ENCODE results near the gene GLIS2.
"Not testable (repeated sequence)": the region's sequence is repeated elsewhere in the genome, so short reads cannot be mapped to it uniquely, and the experiment has no call there.

GLIS2 gene

GRCh38 chr16:4338712-4339299 lies 22.9 kb downstream of the GLIS2 start:
- TF ChIP-seq, protein P1, sequence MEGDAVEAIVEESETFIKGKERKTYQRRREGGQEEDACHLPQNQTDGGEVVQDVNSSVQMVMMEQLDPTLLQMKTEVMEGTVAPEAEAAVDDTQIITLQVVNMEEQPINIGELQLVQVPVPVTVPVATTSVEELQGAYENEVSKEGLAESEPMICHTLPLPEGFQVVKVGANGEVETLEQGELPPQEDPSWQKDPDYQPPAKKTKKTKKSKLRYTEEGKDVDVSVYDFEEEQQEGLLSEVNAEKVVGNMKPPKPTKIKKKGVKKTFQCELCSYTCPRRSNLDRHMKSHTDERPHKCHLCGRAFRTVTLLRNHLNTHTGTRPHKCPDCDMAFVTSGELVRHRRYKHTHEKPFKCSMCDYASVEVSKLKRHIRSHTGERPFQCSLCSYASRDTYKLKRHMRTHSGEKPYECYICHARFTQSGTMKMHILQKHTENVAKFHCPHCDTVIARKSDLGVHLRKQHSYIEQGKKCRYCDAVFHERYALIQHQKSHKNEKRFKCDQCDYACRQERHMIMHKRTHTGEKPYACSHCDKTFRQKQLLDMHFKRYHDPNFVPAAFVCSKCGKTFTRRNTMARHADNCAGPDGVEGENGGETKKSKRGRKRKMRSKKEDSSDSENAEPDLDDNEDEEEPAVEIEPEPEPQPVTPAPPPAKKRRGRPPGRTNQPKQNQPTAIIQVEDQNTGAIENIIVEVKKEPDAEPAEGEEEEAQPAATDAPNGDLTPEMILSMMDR (IDR thresholded peaks at IDR 0.05; ENCODE audit: insufficient read depth, missing control alignments) = no peak
- FAIRE-seq (no peak), DNase-seq (ENCODE audit: insufficient read length, low spot score) (no peak)

- FAIRE-seq (no peak), DNase-seq (ENCODE audit: insufficient read length, low spot score) (no peak)
- TF ChIP-seq, protein P1 (IDR thresholded peaks at IDR 0.05; ENCODE audit: insufficient read depth, missing control alignments) = no peak
Observed at GRCh38 chr16:4339455-4339854, 23.6 kb downstream of the GLIS2 start.

DNA sequence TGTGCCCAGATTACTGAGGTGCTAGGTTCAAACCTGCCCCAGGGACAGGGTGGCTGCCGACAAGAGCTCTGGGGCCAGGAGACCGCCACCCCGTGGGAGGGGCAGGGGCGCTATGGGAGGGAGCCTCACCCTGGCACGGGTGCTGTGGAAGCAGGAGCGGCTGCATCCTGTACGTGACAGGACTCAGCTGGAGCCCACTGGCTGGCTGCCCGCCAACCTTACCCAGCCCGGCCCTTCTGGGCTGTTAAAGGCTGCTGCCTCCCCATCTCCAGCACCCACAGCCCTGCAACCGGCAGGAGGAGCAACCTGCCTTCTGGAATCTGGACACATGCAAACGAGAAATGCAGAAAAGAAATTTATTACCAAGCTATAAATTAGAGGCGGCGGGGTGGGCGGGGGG lies 24.0 kb downstream of the GLIS2 start:
- FAIRE-seq = no peak

GRCh38 chr16:4340443-4340842 lies 24.6 kb downstream of the GLIS2 start:
- FAIRE-seq (no peak), DNase-seq (ENCODE audit: insufficient read length, low spot score) (no peak)
- TF ChIP-seq, protein P1 (IDR thresholded peaks at IDR 0.05; ENCODE audit: insufficient read depth, missing control alignments) = no peak

More for the DNA sequence above, 24.0 kb downstream of the GLIS2 start:
- TF ChIP-seq, protein P1 (IDR thresholded peaks at IDR 0.05; ENCODE audit: insufficient read depth, missing control alignments) = no peak
- no peak for DNase-seq (ENCODE audit: insufficient read length, low spot score)

GRCh38 chr16:4341250-4341649 lies 25.4 kb downstream of the GLIS2 start:
- DNase-seq (ENCODE audit: insufficient read length, low spot score) (no peak), FAIRE-seq (no peak)
- TF ChIP-seq, protein P1 (IDR thresholded peaks at IDR 0.05; ENCODE audit: insufficient read depth, missing control alignments) = no peak

GRCh38 chr16:4342866-4343744 lies 27.2 kb downstream of the GLIS2 start:
- FAIRE-seq (no peak), DNase-seq (ENCODE audit: insufficient read length, low spot score) (no peak)
- TF ChIP-seq, protein P1 (IDR thresholded peaks at IDR 0.05; ENCODE audit: insufficient read depth, missing control alignments) = no peak

DNA sequence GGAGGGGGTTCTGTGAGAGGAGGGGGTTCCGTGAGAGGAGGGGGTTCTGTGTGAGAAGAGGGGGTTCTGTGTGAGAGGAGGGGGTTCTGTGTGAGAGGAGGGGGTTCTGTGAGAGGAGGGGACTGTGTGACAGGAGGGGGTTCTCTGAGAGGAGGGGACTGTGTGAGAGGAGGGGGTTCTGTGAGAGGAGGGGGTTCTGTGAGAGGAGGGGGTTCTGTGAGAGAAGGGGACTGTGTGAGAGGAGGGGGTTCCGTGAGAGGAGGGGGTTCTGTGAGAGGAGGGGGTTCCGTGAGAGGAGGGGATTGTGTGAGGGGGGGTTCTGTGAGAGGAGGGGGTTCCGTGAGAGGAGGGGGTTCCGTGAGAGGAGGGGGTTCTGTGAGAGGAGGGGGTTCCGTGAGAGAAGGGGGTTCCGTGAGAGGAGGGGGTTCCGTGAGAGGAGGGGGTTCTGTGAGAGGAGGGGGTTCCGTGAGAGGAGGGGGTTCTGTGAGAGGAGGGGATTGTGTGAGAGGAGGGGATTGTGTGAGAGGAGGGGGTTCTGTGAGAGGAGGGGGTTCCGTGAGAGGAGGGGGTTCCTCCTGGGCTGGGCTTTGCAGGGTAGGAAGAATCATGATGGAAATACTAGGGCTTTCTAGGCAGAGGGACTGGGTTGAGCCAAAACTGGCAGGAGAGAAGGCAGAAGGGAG lies 28.6 kb downstream of the GLIS2 start:
- not testable (repeated sequence) for FAIRE-seq; DNase-seq (ENCODE audit: insufficient read length, low spot score)
